GM10248 (cell line): Measurements from ENCODE around the gene COMT.

ENCODE experiments used
- CTCF ChIA-PET: fragments of 300-600 bp; sonication (Branson Sonifier 250); formaldehyde crosslinking; extraction: SDS; loops from one replicate; lab custom pipeline; 2021; ENCODE audit warnings: antibody characterized with exemption; lab: Yijun Ruan, JAX
- POLR2A ChIA-PET: fragments of 350-650 bp; sonication (Branson Sonifier 250); formaldehyde crosslinking; extraction: SDS; loops from one replicate; lab custom pipeline; 2020; ENCODE audit warnings: antibody characterized with exemption; lab: Yijun Ruan, JAX
- DNase-seq: peaks from one replicate; pipeline ENCODE4 v3.0.0; 2012; ENCODE audit errors: extremely low spot score
- CTCF ChIP-seq: IDR thresholded peaks from 2 replicates; pipeline ENCODE4 v1.5.1; 2012; ENCODE audit warnings: mild to moderate bottlenecking, low read depth; ENCODE audit errors: extremely low read depth, missing control alignments, control extremely low read depth

Gene COMT

GRCh38 chr22:19916941-19917340 lies 24.6 kb upstream of the COMT start:
- ChIA-PET POLR2A (no interaction called here), CTCF (interaction anchor here (1.3 to 10.6 kb wide), 2 partner anchors 32 to 186 kb away, joined by 3 to 189 read pairs; no protein-coding TSS in a partner anchor)
- TF ChIP-seq CTCF, result no peak
- no peak for DNase-seq

GRCh38 chr22:19917389-19918138 lies 24.0 kb upstream of the COMT start:
- TF ChIP-seq CTCF, result no peak
- no peak for DNase-seq
- ChIA-PET POLR2A (no interaction called here), CTCF (interaction anchor here (0.7 to 10.6 kb wide), 5 partner anchors 7 to 194 kb away, joined by 3 to 189 read pairs (median 3); no protein-coding TSS in a partner anchor)

- CTCF ChIA-PET, result interaction anchor here (0.7 to 10.6 kb wide), 5 partner anchors 8 to 195 kb away, joined by 3 to 189 read pairs (median 4); no protein-coding TSS in a partner anchor
- POLR2A ChIA-PET, result no interaction called here
- DNase-seq, result no peak
Observed at GRCh38 chr22:19918332-19919106, 23.1 kb upstream of the COMT start.

GRCh38 chr22:19919701-19920363 lies 21.7 kb upstream of the COMT start:
- no peak for TF ChIP-seq CTCF
- POLR2A ChIA-PET, result no interaction called here
- CTCF ChIA-PET, result interaction anchor here (1.8 to 10.6 kb wide), 3 partner anchors 9 to 189 kb away, joined by 4 to 189 read pairs (median 27); no protein-coding TSS in a partner anchor
- no peak for DNase-seq

More at GRCh38 chr22:19918332-19919106, 23.1 kb upstream of the COMT start:
- no peak for TF ChIP-seq CTCF

GRCh38 chr22:19921544-19922081 lies 20.0 kb upstream of the COMT start:
- POLR2A ChIA-PET, result no interaction called here
- CTCF ChIA-PET, result interaction anchor here (1.7 to 2.2 kb wide), 2 partner anchors 11 to 30 kb away, joined by 3 to 7 read pairs; no protein-coding TSS in a partner anchor
- no peak for DNase-seq
- TF ChIP-seq CTCF, result no peak
